ACC112 (cell line): Measurements from ENCODE around the gene SMNDC1.

ENCODE experiments used
- H2AFZ ChIP-seq: fragments of 200-600 bp; sonication (generic); one replicate; pipeline ENCODE4 v1.6.0; 2017; ENCODE audit warnings: antibody characterized with exemption, low read length; ENCODE audit not compliant: unreplicated experiment
- H3K27ac ChIP-seq: fragments of 200-600 bp; sonication (generic); 2 replicates; pipeline ENCODE4 v1.5.1; 2014; ENCODE audit warnings: low read depth, mild to moderate bottlenecking, antibody characterized with exemption, low read length, moderate library complexity
- H3K27me3 ChIP-seq: fragments of 200-600 bp; sonication (generic); 2 replicates; pipeline ENCODE4 v1.6.1; 2014; ENCODE audit warnings: mild to moderate bottlenecking, antibody characterized with exemption, low read length, moderate library complexity, mixed read lengths; ENCODE audit not compliant: insufficient read depth
- H3K36me3 ChIP-seq: fragments of 200-600 bp; sonication (generic); 2 replicates; pipeline ENCODE4 v1.6.1; 2016; ENCODE audit warnings: mild to moderate bottlenecking, antibody characterized with exemption, low read length, moderate library complexity, mixed read lengths; ENCODE audit not compliant: insufficient read depth
- H3K4me1 ChIP-seq: fragments of 200-600 bp; sonication (generic); one replicate; pipeline ENCODE4 v1.6.1; 2016; ENCODE audit warnings: low read length, mixed read lengths; ENCODE audit not compliant: insufficient read depth, unreplicated experiment, control insufficient read depth
- H3K4me3 ChIP-seq: fragments of 200-600 bp; sonication (generic); 2 replicates; pipeline ENCODE4 v1.5.1; 2014; ENCODE audit warnings: mild to moderate bottlenecking, low read depth, low read length
- H3K79me2 ChIP-seq: fragments of 200-600 bp; sonication (generic); one replicate; pipeline ENCODE4 v1.6.0; 2016; ENCODE audit warnings: low read length; ENCODE audit not compliant: control insufficient read depth, unreplicated experiment, insufficient read depth

SMNDC1 gene

DNA sequence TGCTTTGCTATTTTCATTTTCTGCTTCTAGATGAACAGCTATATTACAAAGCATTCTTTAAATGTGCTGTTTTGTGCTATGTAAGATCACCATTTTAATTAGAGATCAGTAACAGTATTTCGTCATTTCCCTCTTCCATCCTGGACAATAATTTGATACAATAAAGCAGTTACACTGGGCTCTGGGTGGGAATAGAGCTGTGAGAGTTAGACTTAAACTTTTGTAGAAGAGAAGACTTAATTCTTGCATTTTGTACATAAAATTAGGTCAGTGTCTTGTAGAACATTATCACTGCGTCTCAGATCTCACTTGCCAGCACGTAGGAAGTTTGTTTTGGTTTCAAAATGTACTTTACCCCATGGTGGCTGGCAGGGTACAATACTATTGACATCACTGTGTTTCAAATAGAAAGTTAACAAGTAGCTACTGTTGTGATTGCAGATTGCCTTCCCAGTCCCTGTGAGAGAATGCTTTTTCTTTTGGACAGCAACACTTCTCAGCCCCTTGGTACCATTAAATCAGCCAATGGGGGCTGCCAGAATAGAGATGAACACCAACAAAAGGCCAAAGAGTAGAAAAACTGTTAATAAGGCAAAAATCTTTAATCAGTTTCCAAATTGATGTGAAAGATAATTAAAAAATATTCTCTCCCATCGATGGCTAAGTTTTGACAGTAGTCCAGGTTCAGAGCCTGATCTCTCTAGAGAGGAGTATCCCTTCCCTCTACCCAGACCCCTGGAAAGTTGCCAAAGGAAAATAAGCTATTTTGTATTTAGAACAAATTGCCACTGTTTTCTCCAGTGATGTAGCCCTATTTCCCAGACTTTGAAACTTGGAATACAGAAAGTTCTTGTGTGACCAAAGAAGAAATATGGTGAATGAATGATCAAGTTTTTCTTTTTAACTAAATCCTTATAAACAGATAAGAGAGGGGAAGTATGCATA, 35.1 kb downstream of the SMNDC1 start:
- Histone ChIP-seq H3K36me3 (no peaks in the 10 kb centered on the region), H3K4me1 (peaks cover 32% of the 10 kb centered on the region), H3K4me3 (peak overlapping the region; percentile 70), H3K27me3 (no peaks in the 10 kb centered on the region), H3K27ac (peak overlapping the region; percentile 42), H3K79me2 (no peaks in the 10 kb centered on the region), H2AFZ (peak overlapping the region; percentile 67)

DNA sequence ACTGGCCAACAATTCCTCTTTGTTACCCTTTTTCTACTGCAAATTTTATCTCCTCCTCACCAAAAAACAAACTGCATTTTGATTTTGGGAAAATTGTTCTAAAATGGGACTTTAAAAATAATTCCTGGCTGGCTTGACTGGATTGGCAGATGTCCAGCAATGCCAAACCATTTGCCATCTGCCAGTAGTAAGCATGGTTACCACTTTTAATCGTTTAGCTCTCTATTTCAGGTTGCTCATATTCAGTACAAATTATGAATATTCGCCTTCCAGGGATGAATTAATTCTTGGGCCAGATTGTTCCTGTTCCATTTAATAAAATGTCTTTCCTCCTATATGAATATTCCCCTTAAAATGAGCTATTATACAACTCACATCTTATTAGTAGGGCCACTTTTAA, 35.7 kb downstream of the SMNDC1 start:
- Histone ChIP-seq H3K36me3 (no peaks in the 10 kb centered on the region), H3K27ac (peak overlapping the region; percentile 42), H3K79me2 (no peaks in the 10 kb centered on the region), H3K4me3 (peak overlapping the region; percentile 70), H3K4me1 (peaks cover 29% of the 10 kb centered on the region), H2AFZ (peak overlapping the region; percentile 67), H3K27me3 (no peaks in the 10 kb centered on the region)

DNA sequence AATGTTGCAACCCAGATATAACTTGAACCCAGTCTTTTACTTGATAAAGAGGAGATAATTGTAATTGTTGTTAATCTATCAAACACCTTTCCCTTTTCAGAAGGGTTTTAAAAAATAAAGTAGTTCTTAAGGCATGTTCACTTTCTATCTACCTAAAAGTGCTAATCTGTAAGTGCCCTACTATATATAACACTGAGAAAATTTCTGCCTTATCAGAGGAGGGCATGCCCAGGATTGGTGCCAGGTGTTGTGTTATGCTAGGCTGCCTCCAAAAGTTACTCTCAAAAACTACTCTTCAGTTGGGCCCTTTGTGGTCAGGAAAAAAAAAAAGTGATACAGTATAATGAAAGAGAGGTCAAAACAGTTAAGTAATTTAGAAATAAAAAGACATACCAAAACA, 36.3 kb downstream of the SMNDC1 start:
- H3K27ac ChIP-seq = no peak overlapping the region
- peaks cover 29% of the 10 kb centered on the region for H3K4me1 ChIP-seq
- no peaks in the 10 kb centered on the region for H3K27me3 ChIP-seq
- H3K36me3 ChIP-seq = no peaks in the 10 kb centered on the region
- H2AFZ ChIP-seq = no peak overlapping the region
- no peaks in the 10 kb centered on the region for H3K79me2 ChIP-seq
- H3K4me3 ChIP-seq = no peak overlapping the region

DNA sequence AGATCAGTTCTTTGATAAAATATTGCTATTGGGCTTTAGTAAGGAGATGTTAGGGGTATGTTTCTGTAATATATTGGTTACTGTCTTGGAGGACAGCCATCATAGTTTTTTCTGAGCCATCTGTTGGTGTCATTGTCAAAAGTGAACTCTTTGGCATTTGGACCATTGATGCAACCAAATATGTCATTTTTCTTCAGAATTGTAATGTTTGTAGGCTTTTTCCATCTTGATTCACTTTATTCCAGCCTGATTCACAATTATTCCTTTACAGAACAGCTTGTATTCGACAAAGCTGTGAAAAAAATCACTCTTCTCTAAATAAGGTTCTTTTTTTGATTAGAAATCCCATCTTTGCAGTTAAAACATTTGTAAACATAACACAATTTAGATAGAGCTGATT, 37.4 kb downstream of the SMNDC1 start:
- Histone ChIP-seq H3K4me3 (no peak overlapping the region), H3K27me3 (no peaks in the 10 kb centered on the region), H3K79me2 (no peaks in the 10 kb centered on the region), H3K27ac (no peak overlapping the region), H3K36me3 (no peaks in the 10 kb centered on the region), H2AFZ (no peak overlapping the region), H3K4me1 (peaks cover 34% of the 10 kb centered on the region)

DNA sequence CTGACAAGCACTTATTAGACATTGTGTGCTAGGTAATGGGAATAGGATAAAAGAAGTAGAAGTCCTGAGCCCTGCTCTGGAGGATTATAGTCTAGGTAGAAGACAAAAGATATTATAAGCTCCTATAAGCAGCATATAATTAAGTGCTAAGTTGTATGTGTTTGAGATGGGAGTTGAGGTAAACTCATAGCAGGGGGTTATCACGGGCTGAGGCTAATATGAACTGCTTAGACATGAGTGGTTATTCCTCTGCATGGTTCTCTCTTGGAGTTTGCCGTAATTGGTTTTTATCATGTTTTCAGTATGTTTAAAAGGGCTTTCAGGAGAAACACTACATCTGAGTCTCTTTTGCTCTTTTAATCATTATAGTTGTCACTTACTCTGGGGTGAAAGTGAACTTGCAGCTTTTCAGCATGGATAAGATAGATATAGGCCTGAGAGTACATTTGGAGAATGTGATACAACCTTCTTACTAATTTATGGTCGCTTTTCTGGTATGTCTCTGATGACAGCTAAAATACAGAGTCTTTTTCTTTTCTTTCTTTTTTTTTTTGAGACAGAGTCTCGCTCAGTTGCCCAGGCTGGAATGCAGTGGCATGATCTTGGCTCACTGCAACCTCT, 39.0 kb downstream of the SMNDC1 start:
- Histone ChIP-seq H3K79me2 (no peaks in the 10 kb centered on the region), H3K4me1 (peaks cover 40% of the 10 kb centered on the region), H3K36me3 (no peaks in the 10 kb centered on the region), H2AFZ (no peak overlapping the region), H3K27ac (no peak overlapping the region), H3K27me3 (no peaks in the 10 kb centered on the region), H3K4me3 (no peak overlapping the region)

DNA sequence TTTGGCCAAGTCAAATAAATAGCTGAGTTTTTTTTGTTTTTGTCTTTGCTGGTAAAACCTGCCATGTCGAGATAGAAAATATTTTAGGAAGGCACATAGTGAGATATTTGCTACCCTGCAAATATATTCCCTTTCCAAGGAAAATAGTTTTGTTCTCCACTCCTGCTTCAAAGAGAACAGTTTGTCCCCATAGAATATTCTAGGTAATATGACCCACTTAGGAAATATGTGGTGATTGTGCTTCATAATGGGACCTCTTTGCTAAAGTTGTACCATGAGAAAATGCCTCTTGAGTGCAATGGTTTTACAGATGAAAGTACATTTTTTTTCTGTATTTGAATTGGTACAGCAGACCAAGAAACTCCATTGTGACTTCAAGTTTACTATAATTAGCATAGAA, 41.6 kb downstream of the SMNDC1 start:
- Histone ChIP-seq H3K36me3 (no peaks in the 10 kb centered on the region), H3K27ac (peak overlapping the region; percentile 22), H3K4me3 (no peak overlapping the region), H3K4me1 (peaks cover 23% of the 10 kb centered on the region), H2AFZ (no peak overlapping the region), H3K27me3 (no peaks in the 10 kb centered on the region), H3K79me2 (no peaks in the 10 kb centered on the region)

DNA sequence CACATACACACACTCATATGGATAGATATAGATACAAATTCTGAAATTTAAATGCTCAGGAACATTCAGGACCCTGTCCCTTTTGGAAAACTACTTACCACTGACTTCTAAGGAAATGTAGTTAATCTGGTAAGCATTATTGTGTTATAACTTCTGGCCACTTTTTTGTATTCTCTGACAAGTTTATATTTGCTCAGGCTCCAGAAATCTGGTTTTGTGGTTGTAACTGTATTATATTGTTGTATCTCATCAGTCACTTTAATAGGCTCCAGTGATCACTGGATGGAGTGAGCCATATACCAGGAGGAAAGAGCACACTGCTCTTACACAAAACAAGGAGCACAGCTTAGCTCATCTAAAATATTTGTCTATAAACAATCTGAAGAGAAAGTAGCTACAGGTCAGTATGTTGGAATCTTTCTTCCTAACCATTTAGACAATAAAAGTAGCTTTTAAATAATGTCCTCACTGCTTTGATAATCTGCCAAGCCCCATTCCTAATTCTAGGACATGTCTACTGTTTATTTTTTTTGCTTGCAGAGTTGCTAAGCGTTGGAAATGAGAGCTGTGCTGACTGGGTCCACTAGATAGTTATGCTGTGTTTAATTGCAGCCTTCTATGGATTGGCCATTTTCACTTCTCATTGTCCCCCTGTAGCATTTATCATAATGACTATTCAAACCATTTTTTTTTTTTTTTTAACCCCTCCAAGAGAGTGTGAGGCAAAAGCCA, 43.8 kb downstream of the SMNDC1 start:
- Histone ChIP-seq H2AFZ (no peak overlapping the region), H3K4me3 (no peak overlapping the region), H3K27ac (no peak overlapping the region), H3K4me1 (peaks cover 23% of the 10 kb centered on the region), H3K27me3 (no peaks in the 10 kb centered on the region), H3K79me2 (no peaks in the 10 kb centered on the region), H3K36me3 (0 out of 2 replicates have a peak, but pooled peaks cover under 1% of the 10 kb centered on the region)

DNA sequence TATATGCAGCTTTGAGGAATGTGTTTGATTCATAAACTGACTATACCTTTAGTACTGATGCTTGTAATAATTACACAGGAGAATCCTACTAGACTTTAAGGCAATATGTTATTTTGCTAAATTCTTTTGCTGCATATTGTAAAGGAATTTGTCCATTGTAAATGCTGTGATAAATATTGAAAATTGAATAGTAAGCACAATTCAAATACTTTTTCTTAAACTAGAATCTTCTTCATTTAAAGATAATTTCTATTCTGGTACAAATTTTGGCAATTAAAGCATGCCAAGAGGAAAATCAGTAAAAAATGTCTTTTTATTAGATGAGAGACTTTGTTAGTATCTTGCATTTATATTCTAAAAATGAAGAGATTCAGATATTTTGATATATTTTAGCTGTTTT, 45.4 kb downstream of the SMNDC1 start:
- no peak overlapping the region for H3K4me3 ChIP-seq
- no peaks in the 10 kb centered on the region for H3K79me2 ChIP-seq
- no peak overlapping the region for H2AFZ ChIP-seq
- no peak overlapping the region for H3K27ac ChIP-seq
- peaks cover 23% of the 10 kb centered on the region for H3K4me1 ChIP-seq
- H3K36me3 ChIP-seq = peaks cover 4% of the 10 kb centered on the region; the same call in 1 of the 2 replicates
- H3K27me3 ChIP-seq = no peaks in the 10 kb centered on the region

DNA sequence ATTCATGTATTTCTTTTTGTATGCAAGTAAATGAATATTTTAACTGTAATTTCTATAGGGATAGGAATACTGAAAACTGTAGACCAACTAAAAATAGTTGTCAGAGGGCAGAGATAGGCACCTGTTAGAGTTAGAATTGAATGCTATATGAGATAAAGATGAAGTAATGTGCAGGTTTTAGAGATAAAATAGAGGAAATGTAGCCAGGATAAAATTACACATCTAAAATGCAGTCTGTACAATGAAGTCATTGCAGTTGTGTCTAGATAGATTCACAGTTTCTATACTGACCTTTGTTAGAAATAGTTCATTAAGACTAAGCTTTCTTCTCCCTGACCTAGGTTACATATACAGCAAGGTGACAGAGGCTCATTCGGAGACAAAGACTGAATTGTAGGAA, 46.2 kb downstream of the SMNDC1 start:
- no peak overlapping the region for H3K4me3 ChIP-seq
- no peak overlapping the region for H2AFZ ChIP-seq
- H3K36me3 ChIP-seq = peaks cover 4% of the 10 kb centered on the region; the same call in 1 of the 2 replicates

DNA sequence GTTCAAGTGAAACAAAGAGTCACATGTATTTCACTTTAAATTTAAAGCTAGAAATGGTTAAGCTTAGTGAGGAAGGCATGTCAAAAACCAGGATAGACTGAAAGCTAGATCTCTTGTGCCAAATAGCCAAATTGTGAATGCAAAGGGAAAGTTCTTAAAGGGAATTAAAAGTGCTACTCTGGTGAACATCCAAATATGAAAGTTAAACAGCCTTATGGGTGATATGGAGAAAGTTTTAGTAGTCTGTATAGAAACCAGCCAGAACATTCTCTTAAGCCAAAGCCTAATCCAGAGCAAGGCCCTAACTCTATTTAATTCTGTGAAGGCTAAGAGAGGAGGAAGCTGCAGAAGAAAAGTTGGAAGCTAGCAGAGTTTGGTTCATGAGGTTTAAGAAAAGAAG, 50.3 kb downstream of the SMNDC1 start:
- Histone ChIP-seq H3K4me3 (no peak overlapping the region), H3K27ac (no peak overlapping the region), H2AFZ (no peak overlapping the region), H3K27me3 (no peaks in the 10 kb centered on the region), H3K4me1 (no peaks in the 10 kb centered on the region), H3K36me3 (peaks cover 4% of the 10 kb centered on the region; the same call in 1 of the 2 replicates), H3K79me2 (no peaks in the 10 kb centered on the region)

More for the DNA sequence above, 46.2 kb downstream of the SMNDC1 start:
- Histone ChIP-seq H3K4me1 (peaks cover 19% of the 10 kb centered on the region), H3K79me2 (no peaks in the 10 kb centered on the region), H3K27ac (no peak overlapping the region), H3K27me3 (no peaks in the 10 kb centered on the region)
